HPDE6-E6E7 (cell line): ENCODE results near the gene SPATA17.
"Not testable (repeated sequence)": the region's sequence is repeated elsewhere in the genome, so short reads cannot be mapped to it uniquely, and the experiment has no call there.

Experiments used
- DNase-seq: peaks from one replicate; pipeline ENCODE4 v3.0.0; 2011; ENCODE audit warnings: missing footprints; ENCODE audit errors: extremely low spot score

SPATA17 gene

DNA sequence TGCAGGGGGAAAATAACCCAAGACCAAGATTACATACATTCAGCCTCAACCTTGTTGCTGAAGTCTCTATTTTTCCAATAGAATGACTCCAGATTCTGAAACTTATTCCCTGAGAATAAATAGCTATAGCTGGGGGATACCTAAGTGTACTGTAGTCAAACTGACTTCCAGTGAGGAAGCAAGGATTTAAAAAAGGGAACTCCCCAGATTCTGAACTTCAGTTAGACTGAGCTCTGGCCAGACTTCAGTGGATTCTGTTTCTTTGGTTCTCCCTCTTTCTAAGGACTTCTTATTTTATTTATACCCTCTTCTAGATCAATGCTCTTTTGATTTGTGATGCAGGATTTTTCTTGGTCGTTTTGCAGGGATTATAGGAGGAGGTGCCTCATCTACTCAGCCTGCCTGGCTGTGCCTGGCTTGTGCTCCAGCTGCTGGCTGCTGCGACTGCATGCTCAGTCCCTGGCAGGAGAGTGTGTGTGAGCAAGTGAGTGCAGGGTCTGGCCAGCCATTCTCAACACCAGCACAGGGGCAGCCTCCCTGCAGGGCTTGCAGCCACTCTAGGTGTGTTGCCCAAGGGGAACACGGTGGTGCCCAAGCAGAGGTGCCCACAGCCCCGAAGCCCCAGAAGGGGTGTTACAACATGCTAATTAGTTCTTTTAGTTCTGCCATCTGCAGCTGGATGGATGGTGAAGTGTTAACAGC, 43.0 kb downstream of the SPATA17 start:
- DNase-seq, result no peak

DNA sequence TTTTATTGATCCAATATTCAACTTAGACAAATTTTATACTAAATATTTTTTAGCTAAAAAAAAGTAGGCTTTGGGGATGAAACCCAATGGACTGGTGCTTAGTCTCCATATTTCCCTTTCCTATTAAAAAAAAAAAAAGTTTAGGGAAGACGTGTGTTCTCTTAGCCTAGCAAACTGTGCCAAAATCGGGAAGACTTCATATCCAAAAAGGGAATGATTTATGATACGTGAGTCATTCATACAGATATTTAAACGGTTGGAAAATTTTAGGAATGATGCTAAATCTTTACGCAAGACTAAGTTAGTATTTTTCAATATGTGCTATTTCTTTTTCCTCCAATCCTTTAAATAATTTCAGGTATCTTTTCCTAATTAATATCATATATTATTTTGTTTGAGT, 50.7 kb downstream of the SPATA17 start:
- no peak for DNase-seq

DNA sequence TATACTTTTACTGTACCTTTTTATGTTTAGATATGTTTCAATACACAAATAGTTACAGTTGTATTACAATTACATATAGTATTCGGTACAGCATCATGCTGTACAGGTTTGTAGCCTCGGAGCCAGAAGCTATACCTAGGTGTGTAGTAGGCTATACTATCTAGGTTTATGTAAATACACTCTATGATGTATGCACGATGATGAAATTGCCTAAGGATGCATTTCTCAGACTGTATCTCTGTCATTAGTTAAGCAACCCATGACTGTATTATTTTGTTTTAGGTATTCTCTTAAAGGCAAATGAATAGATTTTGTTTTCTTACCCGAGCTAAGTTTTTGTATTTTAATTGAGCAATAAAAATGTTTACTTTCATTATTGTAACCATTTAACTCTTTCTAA, 56.4 kb downstream of the SPATA17 start:
- no peak for DNase-seq

DNA sequence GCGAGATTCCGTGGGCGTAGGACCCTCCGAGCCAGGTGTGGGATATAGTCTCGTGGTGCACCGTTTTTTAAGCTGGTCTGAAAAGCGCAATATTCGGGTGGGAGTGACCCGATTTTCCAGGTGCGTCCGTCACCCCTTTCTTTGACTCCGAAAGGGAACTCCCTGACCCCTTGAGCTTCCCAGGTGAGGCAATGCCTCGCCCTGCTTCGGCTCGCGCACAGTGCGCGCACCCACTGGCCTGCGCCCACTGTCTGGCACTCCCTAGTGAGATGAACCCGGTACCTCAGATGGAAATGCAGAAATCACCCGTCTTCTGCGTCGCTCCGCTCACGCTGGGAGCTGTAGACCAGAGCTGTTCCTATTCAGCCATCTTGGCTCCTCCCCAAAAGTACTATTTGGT, 65.0 kb downstream of the SPATA17 start:
- DNase-seq, result not testable (repeated sequence)

DNA sequence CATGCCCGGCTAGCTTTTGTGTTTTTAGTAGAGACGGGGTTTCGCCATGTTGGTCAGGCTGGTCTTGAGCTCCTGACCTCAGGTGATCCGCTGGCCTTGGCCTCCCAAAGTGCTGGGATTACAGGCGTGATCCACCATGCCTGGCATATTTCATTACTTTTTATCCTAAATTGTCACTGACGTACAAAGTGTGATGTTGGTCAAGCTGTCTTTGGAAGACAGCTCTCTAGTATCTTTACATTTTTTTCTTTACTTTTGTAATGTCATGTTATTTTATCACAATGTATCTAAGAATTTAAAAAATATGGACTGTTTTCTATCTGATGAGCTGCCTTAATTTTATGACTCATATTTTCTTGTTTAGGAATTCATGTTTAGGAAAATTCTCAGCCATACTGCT, 72.2 kb downstream of the SPATA17 start:
- DNase-seq, result no peak

DNA sequence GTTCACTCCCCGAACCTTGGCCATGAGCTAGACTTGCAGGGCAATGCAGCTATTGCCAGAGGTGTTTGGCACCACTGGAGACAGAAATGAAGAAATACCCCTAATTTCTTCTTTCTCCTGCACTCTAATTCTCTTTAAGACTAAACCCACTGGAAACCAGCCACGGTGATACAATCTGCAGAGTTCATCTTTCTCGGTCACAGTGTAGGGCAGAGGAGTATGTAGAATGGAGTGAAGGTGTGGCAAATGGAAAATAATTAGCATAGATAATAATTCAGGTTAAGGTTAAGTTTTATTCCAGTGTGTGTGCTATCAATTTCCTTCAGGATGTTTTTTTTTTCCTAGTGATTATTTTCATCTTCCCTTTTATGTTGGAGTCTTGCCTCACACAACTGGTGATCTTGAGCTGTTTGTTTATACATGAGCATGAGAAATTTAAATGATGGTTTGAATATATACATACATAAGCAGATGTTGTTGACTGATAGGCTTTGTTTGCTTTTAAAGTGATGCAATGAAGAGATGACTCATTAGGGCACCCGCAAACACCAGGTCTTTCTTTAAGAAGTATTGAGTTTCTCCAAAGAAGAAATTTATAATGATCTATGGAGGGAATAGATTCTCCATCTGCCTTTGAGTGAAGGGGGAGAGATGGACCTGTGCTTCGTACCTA, 81.9 kb downstream of the SPATA17 start:
- peak; percentile 20 for DNase-seq

DNA sequence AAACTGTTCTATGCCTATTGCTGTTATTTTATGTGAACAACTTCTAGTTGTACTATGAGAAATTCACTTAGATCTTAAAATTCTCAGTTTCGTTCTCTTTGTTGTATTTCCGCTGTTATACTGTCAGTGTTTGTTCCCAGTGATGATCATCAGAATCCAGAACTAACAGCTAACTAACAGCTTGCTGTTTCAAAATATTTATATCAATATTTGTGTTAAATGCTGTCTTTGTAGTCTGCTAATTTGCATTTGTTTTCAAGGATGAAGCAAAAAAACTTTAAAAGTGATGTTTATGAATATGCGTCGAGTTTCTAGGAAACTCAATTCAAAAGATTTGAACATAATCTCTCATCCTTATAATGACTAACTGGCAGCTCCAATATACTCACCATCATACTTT, 84.5 kb downstream of the SPATA17 start:
- no peak for DNase-seq

DNA sequence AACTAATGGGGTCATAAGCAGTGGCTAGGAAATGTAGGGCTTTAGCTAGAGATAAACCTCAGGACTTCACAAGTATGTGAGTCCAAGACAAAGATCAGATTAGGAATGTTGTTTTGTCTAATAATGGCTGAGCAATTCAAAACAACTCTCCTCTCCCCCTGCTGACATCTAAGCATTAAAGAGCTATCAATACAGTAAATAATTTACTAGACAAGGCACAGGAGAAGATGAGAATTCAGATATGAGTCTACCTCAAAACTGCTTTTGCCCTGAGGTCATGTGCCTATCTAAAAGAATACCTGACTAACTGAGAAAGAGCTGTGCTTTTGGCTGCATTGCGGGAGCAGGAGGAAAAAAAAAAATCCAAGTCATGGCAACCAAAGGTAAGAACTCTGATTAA, 86.8 kb downstream of the SPATA17 start:
- no peak for DNase-seq

DNA sequence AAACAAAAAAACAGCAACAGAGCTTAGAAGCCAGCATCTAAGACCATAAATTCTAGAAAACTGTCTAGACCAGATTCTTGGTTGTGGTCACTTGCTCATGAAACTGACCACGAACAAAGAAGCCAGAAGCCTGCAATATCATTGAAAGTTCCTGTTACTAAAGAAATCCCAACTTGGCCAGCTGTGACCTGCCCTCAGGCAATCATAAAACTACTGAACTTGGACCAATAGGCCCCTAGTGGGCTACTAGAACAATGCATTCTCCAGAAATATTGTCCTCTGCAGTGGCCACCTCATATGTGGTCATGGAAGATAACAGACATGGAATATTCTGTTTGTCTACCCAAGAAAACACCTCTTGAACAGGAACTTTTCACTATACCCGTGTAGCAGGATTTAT, 87.7 kb downstream of the SPATA17 start:
- DNase-seq, result no peak

DNA sequence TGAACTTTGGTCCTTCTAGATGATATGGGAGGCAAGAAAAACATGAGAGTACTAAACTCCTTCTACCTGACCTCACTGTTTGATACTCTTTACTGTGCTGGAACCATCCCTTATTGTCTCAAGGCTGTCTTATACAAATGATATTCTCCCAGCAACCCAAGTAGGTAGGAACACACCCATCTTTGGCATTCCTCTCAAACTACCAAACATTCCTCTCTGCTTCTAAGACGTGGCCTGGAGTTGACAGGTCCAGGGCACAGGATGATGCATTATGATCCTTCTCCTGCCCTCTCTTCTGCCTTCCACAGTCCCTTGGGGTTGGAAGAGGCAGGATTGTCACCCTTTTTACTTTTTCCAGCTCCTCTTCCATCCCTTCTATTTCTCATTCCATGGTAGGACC, 90.5 kb downstream of the SPATA17 start:
- DNase-seq, result no peak

DNA sequence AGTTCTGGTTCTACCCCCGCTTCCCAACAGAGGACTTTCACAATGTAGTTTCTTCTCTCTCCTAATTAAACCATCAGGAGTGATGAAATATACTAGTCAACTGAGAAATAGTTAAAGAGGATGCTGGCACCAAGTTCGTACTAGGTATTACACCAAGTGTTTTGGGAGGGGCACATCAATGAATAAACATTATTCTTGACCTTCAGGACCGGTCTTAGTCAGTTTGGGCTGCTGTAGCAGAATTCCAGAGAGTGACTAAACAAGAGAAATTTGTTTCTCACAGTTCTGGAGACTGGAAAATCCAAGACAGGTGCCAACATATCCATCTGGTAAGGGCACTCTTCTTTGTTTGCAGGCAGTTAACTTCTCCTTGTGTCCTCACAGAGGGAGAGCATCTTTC, 103.8 kb downstream of the SPATA17 start:
- no peak for DNase-seq

DNA sequence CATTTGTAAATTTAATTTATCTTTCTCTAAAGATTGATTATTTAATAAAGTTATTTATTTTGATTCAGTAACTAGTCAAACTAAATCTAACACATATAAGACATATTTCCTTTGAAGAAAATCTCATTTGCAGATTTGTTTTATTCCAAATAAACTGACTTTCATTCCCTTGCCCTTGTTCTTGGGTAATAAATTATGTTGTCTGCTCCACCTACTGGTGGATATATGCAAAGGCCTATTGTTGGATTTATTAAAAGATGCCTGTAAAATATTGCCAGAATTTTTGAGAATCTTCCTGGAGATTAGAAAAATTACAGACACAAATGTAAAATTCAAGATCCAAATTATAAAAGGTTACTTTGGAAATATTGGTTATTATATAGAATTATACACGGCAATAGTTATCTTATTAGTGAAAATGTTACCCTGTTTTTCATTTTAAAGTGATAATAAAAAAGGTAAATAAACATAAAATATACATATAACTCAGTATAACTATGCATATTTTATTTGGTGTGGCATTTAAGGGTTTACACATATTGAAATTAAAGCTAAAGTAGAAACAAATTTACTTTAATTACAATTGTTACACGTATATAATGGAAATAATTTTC, 116.1 kb downstream of the SPATA17 start:
- DNase-seq, result peak; percentile 6

DNA sequence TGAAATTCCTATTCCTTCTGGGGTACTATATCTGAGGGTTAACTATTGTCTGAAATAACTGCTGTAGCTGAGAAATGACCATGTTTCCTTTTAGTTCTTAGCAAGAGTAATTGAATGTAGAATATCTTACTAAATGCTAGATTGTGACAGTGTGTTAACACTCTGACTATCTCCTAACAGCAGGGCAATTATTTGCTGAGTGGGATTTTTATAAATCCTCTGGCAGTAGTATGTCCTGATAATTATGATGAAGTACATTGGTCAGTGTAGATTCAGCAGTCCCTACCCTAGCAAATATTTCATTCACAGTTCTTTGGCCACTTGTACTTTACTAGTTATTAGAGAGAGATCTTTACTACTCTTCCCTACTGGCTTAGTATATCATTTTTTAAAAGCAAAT, 138.6 kb downstream of the SPATA17 start:
- DNase-seq, result no peak

DNA sequence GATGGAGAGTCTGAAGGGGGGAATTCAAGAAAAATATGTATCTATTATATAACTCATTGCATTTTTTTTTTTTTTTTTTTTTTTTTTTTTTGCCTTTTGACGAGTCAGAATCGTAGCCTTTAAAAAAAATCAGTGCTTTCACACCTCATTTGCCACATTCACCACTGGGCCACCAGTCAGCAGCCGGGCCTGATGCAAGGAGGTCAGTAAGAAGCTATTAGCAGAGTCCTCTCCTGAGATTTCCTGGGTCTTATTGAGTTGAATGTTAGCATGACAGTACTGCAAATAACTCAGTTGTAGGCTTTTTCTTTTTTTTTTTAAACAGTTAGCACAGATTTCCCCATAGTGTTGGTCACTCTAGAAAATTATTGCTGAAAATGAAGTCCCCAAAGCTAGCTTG, 139.8 kb downstream of the SPATA17 start:
- no peak for DNase-seq

DNA sequence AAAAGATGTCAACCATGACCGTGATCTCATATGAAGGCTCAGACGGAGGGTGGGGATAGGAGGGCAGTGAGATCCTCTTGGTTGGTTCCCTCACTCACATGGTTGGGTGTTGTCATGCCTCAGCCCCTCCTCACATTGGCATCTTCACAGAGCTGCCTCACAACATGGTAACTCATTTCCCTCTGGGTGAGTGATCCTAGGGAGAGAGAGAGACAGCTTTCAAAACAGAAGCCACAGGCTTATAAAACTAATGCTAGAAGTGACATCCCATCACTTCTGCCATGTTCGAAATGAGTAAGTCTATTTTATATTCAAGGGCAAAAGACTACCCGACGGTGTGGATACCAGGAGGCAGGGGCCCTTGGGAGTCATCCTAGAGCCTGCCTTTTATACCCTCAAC, 145.5 kb downstream of the SPATA17 start:
- no peak for DNase-seq

DNA sequence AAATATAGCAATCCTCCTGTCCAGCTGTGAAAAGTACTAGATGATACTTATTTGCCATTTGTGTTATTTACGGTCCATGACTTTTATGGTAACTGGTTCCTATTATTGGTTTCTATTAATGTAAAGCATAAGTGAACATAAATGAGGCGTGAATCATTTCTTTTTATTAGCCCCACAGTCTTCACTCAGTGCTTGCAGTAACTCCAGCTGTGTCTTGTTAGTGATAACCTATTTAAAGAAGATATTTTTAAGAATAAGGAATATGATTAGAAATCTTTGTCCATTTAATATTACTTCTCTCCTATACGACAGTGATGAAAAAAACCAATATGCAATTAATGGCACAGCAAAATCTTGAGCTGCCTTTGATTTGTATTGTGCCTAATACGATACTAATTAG, 149.9 kb downstream of the SPATA17 start:
- no peak for DNase-seq

DNA sequence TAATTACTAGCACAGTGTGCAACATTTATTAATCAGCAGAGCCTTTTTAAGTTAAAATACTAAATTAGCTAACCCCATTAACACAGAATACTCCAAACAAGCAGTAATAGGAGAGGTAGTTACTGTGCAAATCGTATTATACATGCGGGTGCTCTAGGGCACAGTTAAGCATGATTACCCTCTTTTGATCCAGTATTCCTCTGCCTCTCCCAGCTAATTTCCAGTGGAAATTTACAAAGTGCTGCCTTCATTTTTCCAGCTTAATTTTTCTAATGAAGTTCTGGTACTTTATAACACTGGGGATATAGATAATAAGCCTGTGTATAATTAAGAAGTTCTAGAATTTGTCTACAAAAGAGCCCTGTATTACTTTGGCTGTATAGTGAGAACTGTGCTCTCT, 159.9 kb downstream of the SPATA17 start:
- DNase-seq, result no peak

DNA sequence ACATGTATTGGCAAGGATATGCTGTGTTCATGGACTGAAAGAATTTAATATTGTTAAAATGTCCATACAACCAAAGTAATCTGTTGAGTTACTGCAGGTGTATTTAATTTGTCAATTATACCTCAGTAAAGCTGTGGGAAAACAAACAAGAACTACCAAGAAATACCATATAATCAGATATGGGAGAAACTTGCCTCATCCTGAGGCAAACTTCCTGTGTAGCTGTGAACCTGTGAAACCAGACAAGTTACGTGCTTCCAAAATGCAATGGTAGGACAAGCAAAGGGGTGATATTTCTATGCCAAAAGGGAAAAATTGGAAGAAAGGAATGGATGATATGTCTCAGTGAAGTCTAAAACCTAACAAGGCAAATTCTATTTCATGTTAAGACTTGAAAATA, 174.6 kb downstream of the SPATA17 start:
- DNase-seq, result no peak

DNA sequence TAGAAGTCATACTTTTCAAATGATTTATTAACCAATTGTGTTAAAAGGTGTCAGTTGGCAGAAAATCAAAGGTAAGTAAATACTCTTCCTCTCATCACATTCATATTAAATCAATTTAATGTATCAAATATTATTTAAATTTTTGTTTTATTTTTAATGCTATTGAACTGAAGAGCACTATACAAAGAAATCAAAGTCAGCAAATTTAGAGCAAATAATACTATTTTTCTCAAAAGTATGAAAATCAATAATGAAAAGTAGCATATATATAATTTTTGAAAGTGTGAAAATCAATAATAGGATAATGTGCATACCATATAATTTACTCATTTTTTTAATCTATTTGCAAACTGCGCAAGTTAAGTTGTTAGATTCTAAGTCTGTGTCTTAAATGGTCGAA, 181.0 kb downstream of the SPATA17 start:
- DNase-seq, result no peak

DNA sequence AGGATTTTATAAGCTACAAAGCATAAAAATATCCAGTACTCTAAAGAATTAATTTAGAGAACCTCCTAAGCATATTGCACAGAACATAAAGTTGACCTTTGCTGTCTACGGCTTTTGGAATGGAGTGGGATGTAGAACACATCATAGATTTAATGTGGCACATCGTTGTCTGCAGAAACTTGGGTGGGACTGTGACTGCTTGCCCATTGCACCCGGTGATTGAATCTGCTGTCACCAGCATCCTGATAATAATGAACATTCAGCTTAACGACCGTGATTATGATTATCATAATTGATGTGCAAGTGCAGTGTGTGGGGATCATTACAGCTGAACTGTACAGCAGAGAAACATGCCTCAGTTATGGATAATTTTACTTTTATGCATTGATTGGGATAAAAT, 181.9 kb downstream of the SPATA17 start:
- DNase-seq, result no peak

DNA sequence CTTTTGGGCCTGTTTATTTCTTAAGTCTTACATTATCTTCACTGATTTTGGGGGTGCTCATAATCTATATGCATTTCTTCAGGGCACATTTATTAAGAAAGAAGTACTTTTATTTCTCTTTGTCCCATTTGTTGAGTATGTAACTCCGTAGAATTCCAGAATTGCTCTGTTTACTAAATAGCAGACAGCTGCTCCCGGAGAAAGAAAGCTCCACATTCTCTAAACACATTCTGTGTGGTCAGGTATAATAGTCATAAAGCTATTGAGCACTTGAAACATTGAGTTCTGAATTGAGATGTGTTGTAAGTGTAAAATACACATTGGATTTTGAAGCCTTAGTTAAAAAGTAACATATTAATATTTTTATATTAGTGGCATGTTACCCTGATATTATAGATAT, 206.5 kb downstream of the SPATA17 start:
- no peak for DNase-seq

DNA sequence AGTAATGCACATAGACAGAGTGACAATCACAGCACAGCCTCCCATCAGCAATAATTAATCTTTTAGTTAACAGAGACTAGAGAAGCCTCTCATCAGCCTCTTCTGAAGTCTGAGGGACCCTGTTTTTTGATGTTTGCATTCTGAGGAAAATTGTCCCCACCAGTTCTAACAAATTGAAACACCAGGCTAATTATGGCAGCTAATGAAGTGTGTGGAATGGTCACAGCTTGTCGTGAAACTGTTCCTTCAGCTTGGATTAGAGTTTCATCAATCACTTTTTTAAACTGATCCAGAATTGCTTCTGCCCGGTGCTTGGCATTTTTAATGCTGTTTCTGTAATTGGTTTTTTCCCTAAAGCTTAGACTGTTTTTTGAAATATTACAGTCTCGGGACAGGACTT, 208.0 kb downstream of the SPATA17 start:
- no peak for DNase-seq

DNA sequence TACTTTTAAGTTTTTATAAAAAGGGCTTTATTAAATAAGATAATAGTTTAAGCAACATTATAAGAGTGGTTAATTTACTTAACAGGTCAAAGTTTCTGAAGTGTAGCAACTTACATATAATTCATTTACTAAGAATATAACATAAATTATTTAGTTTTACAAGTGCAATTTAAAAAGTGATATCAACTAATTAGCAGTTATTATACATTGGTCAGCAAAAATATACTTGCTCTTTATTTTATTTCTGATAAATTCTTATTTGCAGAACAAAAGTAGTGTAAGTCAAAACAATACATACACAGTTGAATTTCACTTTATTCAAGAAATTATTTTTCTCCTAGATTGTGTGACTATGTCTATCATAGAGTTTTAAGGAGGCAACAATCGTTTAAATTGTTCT, 215.6 kb downstream of the SPATA17 start:
- no peak for DNase-seq
